LNCaP clone FGC (cell line): Measurements from ENCODE around the gene DCLK1.

ENCODE experiments used
- DNase-seq: peaks from one replicate; pipeline ENCODE4 v3.0.0-alpha.2; 2011; ENCODE audit warnings: low read depth
- H3K4me3 ChIP-seq: 2 replicates; pipeline ENCODE4 v1.5.1; 2011; ENCODE audit warnings: mild to moderate bottlenecking, low read depth, low read length, control low read depth
- TF ChIP-seq, protein P1 (sequence below): IDR thresholded peaks from 2 replicates; pipeline ENCODE4 v1.5.1; 2012; ENCODE audit warnings: mild to moderate bottlenecking; ENCODE audit not compliant: control insufficient read depth, insufficient read depth; ENCODE audit errors: extremely low read depth

The DCLK1 gene

DNA sequence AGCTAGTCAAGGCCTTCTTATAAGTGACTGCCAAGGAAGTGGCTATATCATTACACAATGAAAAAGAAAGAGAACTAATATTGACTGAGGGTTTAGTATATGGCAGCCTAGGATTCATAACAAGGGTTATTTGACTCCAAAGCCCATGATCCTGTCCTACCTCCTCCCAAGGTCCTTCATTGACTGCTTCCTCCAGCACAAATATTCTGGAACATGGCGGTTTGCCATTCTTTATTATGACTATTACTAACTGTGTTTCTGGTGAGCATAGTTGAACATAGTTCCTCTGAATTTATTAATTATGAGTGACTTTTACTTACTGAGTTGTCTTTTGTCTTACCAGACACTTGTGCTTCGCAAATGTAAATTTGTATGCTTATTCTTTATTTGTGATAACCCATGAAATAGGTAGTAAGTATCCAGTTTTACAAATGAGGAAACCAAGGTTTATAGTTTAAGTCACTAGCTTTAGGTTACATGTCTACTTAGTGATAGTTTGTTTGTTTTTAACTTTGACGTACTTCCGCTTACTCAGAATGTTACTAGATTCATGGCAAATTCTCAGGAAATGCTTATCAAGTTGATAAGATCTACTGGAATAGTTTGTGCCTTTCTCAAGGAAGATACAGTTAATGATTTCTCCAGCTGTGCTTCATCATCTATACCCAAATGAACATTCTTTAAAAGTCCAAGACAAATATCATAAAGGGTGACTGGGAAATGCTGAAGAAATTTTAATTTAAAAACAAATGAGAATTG lies 15.5 kb upstream of the DCLK1 start:
- TF ChIP-seq, protein P1, sequence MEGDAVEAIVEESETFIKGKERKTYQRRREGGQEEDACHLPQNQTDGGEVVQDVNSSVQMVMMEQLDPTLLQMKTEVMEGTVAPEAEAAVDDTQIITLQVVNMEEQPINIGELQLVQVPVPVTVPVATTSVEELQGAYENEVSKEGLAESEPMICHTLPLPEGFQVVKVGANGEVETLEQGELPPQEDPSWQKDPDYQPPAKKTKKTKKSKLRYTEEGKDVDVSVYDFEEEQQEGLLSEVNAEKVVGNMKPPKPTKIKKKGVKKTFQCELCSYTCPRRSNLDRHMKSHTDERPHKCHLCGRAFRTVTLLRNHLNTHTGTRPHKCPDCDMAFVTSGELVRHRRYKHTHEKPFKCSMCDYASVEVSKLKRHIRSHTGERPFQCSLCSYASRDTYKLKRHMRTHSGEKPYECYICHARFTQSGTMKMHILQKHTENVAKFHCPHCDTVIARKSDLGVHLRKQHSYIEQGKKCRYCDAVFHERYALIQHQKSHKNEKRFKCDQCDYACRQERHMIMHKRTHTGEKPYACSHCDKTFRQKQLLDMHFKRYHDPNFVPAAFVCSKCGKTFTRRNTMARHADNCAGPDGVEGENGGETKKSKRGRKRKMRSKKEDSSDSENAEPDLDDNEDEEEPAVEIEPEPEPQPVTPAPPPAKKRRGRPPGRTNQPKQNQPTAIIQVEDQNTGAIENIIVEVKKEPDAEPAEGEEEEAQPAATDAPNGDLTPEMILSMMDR = no peak
- H3K4me3 ChIP-seq = no peak overlapping the region
- DNase-seq = no peak

DNA sequence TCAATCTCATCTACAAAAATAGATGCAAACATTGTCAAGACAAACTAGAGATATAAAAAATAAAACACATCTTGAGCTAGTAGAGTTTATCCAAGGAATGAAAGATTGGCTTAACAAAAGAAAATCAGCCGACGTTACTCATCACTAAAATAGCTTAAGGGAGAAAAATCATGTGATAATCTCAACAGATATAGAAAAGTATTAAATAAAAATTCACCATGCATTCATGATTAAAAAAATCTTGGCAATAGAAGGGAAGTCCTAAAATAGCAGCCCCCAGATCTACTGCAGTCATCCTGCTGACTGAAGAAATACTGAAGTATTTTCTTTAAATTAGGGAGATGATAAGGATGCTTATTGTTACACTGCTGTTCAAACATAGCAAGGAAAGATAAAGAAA lies 12.6 kb upstream of the DCLK1 start:
- DNase-seq = no peak
- TF ChIP-seq, protein P1 = no peak
- no peak overlapping the region for H3K4me3 ChIP-seq

DNA sequence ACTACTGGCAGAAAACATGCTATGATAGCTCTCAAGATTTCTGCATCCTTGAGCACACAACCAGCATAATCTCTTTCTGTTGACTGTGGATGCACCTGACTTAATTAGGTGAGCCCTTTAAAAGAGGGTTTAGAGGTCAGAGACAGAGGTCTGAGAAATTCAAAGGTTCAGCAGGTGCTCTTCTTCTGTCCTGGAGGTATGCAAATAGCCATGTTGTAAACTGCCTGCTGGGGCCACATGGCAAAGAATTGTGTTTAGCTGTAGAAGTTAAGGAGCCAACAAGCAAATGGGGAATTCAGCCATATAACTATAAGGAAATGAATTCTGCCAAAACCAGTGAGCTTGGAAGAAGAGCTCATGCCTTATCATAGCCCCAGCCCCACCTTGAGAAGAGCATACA lies 11.6 kb upstream of the DCLK1 start:
- DNase-seq = no peak
- no peak overlapping the region for H3K4me3 ChIP-seq
- TF ChIP-seq, protein P1 = no peak

DNA sequence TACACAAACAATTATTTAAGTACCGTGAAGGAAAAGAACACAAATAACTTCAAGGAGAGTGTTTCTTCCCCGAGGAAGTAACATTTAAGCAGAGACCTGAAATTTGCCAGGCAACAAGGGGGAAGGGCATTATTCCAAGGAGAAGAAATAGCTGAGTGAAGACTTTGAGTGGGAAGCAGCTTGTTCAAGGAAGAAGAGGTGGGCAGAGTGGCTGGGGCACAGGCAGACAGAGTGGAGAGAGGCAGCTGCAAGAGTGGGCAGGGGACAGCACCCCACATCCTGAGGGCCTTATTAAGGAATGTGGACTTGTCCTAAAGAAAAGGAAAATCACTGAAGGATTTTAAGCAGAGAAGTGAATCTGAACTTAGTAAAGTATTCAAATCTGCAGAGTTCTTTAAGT lies 4.7 kb upstream of the DCLK1 start:
- DNase-seq = no peak
- TF ChIP-seq, protein P1 = no peak

DNA sequence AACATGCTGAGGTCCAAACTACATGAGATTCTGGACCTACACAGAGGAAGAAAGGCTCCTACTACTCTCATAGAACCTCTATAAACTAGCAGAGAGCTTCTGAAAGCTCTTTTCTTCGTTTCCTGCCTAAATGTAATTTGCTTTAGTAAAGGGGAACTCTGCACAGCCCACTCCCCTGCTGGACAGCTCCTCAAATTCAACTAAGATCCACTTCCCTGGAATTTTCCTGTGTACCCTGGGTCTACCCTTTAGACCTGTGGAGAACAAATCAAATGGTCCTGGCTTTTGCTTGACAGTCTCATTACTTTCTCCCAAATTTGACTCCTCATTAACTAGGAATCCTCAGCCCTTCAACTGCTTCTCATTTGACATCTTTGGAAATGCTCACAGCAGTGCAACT lies 3.5 kb upstream of the DCLK1 start:
- H3K4me3 ChIP-seq = no peak overlapping the region
- TF ChIP-seq, protein P1 = no peak
- no peak for DNase-seq

More for the DNA sequence above, 4.7 kb upstream of the DCLK1 start:
- no peak overlapping the region for H3K4me3 ChIP-seq

DNA sequence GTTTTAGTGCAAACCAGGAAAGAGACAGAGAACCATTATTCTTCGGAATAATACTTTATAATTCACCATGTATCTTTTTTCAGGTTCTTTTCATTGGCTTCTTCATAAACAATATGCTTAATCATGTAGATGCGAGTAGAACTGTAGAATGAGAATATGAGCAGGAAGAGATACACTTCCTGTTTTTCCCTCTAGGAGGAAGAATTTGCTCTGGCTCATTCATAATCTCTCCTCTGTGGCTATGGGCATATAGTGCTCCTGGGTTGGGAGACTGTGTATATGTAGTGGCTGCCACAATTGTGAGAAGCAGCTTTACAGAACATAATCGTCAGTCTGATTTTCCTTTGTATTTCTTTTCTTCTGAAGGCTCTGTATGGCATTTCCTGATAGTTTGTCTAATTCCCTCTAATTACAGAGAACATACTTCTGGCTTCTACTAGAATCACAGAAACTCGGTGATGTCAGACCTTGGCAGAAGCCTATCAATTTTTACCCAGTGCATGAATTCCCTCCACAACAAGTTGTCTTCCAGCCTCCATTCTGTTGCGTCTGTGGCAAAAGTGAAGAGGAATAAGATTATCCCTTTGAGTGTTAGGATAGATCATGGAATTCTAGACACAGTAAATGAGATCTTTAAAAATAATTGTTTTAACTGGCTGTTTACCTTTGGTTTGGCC lies 2.9 kb upstream of the DCLK1 start:
- no peak overlapping the region for H3K4me3 ChIP-seq
- DNase-seq = no peak
- TF ChIP-seq, protein P1 = no peak
